HG02642 (cell line): ENCODE results near the gene GNAL.

Experiments
- ATAC-seq: cut with Tn5 transposase; IDR thresholded peaks from one replicate; pipeline ENCODE4 v1.9.1; 2021; ENCODE audit warnings: mild to moderate bottlenecking; ENCODE audit not compliant: unreplicated experiment, poor library complexity

Gene GNAL

GRCh38 chr18:11864471-11864870 lies 175.4 kb downstream of the GNAL start:
- no peak for ATAC-seq

DNA sequence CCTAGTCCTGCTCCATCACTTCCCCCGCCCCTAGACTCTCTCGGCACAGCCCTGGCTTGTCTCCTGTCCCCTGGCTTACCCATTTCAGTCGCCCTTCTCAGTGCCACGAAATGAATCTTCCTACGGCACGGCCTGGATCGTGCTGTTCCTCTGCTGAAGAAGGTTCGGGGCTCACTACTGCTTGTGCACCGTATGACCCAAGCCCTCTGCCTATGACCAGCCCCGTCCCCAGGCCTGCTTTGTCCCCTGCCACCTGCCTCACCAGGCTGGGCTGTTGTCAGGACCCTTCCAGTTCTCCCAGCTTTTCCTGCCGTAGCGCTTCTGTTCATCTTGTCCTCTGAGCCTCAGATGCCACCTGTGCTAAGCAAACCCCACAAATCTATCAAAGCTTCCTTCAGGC lies 176.0 kb downstream of the GNAL start:
- ATAC-seq: no peak

DNA sequence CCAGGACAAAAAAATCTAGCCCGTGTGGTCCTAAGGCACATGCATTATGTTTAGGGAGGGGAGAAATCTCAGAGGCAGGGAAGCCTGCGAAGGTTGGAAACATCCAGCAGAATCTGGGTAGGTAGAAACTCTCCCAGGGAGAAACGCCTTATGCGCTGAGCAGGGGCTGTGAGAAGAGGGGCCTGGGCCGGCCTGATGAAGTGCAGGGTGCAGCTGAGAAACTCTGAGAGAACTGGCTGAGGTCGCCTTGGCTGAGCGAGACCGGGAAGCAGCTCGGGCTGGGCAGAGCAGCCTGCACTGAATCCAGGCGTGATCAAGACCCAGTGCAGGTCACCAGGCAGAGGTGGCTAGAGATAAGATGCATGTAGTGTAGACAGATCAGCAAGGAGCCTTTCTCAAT lies 177.3 kb downstream of the GNAL start:
- no peak for ATAC-seq

GRCh38 chr18:11866764-11867163 lies 177.7 kb downstream of the GNAL start:
- no peak for ATAC-seq

DNA sequence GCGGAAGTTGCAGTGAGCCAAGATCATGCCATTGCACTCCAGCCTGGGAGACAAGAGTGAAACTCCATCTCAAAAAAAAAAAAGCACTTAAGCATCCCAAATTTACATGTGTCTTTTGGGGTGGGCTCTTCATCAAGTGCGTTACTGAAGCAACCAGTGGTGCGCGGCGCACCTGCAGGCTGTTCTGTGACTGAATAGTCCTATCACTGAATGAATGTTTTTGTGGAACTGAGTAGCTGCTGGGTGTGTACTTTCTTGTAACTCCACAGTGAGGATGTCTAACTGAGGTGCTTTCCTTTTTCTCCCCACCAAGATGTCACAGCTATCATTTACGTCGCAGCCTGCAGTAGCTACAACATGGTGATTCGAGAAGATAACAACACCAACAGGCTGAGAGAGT lies 179.2 kb downstream of the GNAL start:
- ATAC-seq: no peak

- no peak for ATAC-seq
Measured at GRCh38 chr18:11871501-11871900, 182.4 kb downstream of the GNAL start.

GRCh38 chr18:11872479-11873136 lies 183.5 kb downstream of the GNAL start:
- ATAC-seq: no peak

- no peak for ATAC-seq
Measured at GRCh38 chr18:11873670-11874340, 184.7 kb downstream of the GNAL start.

GRCh38 chr18:11874676-11875075 lies 185.6 kb downstream of the GNAL start:
- ATAC-seq: no peak

GRCh38 chr18:11877497-11878135 lies 188.6 kb downstream of the GNAL start:
- no peak for ATAC-seq

DNA sequence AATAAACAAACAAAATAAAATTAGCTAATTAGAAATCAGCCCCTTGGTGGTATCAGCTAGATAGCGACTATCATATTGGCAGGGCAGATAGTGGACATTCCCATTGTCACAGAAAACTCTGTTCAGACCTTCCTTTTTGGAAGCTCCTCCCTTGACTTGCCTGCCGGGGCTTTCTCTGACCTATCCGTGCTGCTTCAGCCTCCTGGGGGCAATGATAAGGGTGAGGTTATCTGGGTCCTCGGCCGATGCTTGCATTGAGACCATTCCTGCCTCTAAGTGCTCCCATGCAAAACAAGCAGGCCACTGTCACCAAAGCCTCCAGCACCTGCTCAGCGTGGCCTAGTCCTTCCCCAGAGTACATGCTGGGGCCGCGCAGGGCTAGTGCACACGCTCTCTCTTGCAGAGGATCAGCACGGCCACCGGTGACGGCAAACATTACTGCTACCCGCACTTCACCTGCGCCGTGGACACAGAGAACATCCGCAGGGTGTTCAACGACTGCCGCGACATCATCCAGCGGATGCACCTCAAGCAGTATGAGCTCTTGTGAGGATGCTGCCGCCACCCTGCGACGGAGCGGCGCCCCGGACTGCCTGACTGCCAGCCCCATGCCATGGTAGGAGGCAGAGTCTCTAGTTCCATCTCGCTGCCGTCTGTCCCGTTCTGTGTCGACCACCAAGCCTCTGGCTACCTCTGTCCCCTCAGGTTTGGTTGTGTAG lies 191.7 kb downstream of the GNAL start:
- no peak for ATAC-seq

DNA sequence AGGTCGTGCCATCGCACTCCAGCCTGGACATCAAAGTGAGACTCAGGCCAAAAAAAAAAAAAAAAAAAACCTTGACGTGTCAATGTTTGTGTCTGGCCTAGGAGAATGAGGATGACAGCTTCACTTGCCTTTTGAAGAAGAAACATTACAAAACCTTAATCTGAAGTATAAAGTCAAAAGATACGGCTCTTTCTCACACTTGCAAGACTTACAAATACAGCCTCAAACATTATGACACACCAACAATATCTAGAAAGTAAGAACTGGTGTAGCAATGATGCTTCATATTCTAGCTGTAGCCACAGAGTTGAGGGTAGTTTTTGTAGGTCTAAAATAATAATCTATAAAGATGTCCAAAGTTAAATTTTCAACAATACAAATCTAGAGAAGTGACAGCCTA lies 193.6 kb downstream of the GNAL start:
- ATAC-seq: no peak

DNA sequence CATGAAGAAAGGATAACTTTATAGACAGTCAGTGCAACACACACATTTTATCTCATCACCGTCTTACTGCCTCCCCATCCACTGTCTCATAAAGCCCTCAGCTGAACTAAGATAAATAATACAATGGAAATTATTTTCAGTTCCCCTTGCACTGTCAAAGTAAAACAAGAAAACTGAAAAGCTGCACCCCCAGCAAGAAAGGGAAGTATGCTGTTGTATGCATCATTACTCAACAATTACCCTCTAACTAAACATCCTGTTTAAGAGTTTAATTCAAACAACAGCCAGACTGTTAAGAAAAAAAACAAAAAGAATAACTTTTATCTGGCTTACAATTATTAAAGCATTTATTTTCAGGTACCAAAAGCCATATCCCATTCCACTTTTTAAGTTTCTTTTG lies 194.1 kb downstream of the GNAL start:
- ATAC-seq: peak; percentile 60

DNA sequence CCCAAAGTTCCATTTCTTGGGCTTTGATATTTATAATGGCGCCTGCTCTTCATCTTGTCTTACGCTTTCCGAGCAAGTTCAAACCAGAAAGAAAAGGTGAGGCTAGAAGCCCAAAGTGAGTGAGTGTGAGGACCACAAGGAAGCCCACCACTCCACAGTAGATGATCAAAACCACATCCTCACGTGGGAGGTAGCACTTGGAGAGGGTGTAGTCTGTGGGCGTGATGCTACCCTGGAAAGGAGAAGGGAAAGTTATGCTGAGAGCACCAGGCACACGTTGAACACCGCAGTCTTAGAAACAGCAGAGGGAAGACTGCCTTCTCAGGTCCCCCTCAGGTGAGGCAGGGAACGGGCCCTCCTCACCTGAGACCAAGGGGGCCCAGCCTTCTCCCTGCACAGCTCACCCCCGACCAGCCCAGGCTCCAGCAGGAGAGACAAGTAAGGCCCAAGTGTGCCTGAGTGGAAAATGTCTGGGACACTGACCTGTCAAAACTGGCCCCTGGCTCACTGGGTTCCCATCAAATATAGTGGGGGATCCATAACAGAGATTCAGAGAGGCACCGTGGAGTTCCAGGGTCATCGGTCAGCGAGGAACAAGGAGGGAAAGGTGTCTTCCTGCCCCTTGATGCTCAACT lies 195.4 kb downstream of the GNAL start:
- ATAC-seq: no peak

GRCh38 chr18:11885278-11885947 lies 196.3 kb downstream of the GNAL start:
- ATAC-seq: no peak

DNA sequence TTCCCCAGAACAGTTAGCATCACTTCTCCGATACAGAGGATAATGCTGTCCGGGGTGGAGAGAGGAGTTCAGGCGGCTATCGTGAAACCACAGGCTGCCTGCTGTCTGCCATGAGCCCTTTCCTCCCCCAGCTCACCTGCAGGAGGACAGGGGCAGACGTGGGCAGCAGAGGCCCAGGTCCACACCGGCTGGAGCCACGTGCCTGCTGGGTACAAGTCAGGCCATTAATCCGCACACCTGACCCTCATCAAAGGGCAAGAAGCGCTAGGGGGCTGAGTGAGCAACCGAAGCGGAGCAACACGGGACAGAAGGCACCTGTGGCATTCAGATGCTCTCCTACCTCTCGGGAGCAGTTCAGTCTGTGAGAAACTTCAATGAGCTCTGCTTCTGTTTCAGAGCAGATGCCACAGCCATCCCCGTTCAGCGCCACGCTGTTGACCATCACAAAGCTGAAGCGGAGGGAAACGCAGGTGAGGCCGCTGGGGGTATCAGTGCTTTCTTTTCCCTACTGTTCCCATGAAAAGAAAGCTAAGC lies 197.6 kb downstream of the GNAL start:
- no peak for ATAC-seq

DNA sequence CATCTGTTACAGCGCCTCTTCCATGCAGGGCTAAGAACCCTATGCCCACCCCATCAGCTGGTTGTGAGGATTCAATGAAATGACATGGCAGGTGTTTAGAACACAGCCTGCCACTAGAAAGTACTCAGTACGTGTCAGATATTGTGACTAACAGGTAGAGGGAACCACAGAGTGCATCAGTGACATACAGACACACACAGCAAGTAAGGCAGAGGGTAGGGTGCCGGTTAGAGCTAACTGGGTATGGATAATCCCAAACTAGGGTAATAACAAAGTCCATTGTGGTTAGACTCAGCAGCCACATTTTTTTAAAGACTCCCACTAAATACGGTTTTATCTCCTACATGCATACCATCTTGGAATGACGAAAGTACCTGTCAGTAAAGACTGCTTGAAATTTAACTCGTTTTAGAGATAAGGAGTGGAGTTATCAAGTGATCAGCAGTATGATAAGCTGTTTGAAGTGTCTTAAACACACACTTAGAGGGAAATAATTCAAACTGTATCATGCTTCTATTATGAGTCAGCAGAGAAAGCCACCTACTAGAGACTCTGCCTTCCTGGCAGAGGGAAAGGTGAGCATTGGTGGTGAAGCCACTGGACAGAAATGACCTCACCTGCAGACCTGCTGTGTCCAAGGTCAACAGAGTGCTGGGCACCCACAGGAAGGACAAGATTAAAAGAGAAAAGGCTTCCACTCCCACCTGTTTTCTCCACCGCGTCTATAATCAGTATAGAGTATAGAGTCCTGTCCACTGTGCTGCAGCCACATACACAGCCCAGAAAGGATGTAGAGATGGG lies 198.5 kb downstream of the GNAL start:
- ATAC-seq: no peak

GRCh38 chr18:11888726-11889125 lies 199.7 kb downstream of the GNAL start:
- no peak for ATAC-seq

- no peak for ATAC-seq
Measured at GRCh38 chr18:11889284-11889683, 200.2 kb downstream of the GNAL start.
